GM19395 (cell line): ENCODE data around the gene STIM1.

ENCODE experiments used
- ATAC-seq: cut with Tn5 transposase; IDR thresholded peaks from one replicate; pipeline ENCODE4 v1.9.1; 2021; ENCODE audit warnings: mild to moderate bottlenecking, moderate library complexity; ENCODE audit not compliant: unreplicated experiment

Gene STIM1

GRCh38 chr11:3853899-3854659 is 1.4 kb upstream of the STIM1 start:
- ATAC-seq: peak; percentile 45

- no peak for ATAC-seq
Measured at GRCh38 chr11:3854660-3854976, 846 bp upstream of the STIM1 start.

- ATAC-seq: peak; percentile 11
Measured at GRCh38 chr11:3855808-3856491, 486 bp downstream of the STIM1 start.

- ATAC-seq: no peak
Measured at GRCh38 chr11:3856856-3857553, 1.5 kb downstream of the STIM1 start.

DNA sequence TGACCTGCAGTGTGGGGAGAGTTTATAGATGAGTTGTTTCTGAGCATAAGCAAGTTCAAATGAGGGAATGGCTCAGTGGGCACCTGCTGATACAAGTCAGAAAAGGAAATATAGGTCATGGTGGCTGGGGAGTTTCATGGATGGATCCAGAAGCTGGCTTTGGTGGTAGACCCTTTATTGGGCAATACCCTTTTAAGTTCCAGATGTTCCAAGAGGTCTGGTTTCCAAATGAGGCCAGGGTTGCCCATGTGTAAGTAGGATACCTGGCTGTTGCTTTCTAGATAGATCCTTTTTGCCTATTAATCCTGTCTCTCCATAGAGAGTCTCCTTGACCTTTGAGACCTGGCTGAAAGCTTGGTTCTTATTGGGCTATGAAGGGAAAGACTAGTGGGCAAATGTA is 2.2 kb downstream of the STIM1 start:
- ATAC-seq: no peak

GRCh38 chr11:3859373-3859881 is 4.0 kb downstream of the STIM1 start:
- ATAC-seq: peak; percentile 51

DNA sequence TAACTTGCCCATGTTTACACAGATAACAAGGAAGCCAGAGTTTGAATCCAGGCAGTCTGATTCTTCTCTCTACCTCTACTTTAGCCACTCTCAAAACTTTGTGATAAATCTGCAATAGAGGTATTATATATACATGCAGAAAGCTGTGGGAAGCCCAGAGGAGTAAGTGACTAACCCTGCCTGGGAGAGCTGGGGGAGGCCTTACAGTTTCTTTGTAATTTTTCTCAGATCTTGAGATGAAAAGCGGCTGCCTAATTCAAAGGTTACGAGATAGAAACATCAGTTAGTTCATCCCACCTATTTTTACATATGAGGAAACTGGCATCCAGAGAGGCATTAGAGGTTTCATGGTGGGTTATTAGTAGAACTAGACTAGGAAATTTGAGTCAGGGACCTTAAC is 4.9 kb downstream of the STIM1 start:
- no peak for ATAC-seq

DNA sequence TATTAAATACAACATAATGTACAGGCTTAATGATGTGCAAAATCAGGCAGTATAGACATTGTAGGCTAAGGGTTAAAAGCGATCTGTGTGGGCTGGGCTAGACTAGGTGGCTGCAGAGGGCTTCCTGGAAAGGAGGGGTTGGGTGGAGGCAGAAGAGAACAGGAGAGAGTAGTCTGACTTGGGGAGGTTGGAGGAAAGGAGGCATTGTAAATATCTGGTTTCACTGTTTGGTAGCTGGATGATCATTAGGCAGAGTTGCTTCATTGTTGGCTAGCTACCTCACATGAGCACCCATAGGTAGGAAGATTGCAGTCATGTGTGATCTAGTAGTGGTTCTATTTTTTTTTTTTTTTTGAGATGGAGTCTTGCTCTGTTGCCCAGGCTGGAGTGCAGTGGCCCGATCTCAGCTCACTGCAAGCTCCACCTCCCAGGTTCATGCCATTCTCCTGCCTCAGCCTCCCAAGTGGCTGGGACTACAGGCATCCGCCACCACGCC is 5.5 kb downstream of the STIM1 start:
- peak; percentile 34 for ATAC-seq

DNA sequence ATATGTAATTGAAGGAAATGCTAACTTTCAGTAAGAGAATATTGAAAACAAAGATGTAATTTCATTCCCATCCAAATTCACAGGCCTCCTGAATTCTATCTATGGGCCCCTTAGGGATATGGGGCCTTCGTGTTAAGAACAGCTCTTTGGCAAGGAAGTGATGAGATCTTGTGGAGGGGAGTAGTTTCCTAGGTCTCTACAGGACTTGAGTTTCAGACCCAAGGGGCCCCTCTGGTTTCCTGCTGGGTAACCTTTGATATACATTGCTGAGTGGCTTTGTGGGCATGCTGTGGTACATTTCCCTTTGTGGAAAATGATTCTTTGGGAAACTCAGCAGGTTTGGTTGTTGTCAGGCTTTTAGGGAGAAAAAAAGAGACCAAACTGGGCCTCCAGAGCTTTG is 6.2 kb downstream of the STIM1 start:
- no peak for ATAC-seq

GRCh38 chr11:3865388-3866193 is 10.1 kb downstream of the STIM1 start:
- no peak for ATAC-seq

DNA sequence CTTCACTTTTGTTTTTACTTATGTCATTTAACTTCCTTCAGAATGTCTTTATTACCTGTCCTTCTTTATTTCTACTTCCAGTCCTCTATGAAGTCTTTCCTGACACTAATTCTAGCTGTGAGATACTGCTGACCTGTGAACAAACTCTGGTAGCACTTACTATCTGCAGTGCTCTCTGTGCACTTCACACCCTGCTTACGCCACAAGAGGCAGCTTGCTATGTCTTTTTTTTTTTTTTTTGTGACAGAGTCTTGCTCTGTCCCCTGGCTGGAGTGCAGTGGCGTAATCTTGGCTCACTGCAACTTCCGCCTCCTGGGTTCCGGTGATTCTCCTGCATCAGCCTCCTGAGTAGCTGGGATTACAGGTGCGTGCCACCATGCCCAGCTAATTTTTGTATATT is 10.7 kb downstream of the STIM1 start:
- ATAC-seq: no peak

DNA sequence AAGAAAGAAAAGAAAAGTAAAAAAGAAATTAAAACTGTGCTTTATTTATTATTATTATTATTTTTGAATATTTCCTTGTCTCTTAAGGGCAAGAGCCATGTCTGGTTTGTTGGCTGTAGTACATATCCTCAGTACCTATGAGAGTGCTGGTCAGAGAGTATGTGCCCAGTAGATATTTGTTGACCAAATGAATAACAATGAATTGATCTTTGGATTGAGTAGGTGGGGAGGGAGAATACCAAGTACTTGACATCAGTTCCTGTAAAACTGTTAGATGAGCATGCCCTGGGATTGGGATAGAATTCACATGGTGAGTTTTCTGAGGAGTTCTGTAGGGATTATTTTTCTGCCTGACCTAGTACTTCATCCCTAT is 11.4 kb downstream of the STIM1 start:
- ATAC-seq: no peak

- peak; percentile 64 for ATAC-seq
Measured at GRCh38 chr11:3867209-3868091, 12.0 kb downstream of the STIM1 start.

DNA sequence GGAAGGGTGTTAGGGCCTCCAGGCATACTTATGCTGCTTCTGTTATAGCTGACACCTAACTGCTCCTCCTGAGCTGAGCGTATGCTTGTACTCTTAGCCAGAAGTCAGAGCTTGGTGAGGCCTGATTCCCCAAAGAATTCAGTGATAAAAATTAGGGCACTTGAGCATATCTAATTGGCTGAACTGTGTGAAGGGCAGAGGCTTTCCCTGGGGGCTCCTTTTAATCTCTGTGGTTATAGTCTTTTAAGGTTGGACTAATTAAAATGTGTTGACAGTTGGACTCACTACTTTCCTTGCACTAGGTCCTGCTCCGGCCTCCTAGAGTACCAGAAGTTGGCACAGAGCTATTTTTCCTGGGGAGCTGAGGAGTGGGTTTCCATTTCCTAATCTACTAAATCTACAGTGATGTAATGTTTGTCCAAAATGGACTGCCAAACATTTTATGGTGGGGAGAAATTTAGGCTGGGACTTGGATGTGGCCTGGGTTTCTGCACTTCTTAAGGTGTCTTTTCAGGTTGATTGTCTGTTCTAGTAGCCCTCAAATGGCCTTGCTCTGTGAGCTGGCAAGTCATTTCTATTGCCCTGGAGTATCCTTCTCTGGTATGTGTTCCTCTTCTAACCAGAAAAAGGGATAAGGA is 18.4 kb downstream of the STIM1 start:
- ATAC-seq: no peak

DNA sequence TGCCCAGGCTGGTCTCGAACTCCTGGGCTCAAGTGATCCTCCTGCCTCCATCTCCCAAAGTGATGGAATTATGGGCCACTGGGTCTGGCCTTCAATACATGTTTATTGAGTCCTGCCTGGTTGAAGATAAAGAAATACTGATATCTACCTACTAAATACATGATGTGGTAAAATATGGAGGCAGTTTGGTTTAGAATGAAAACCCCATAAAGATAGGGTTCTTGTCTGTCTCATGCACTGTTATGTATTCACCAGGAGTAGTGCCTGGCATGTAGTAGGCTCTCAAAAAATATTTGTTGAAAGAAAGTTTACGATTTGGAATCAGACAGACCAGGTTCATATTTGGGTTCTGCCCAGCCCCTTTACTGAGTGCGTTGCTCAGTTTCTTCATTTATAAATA is 21.1 kb downstream of the STIM1 start:
- ATAC-seq: no peak

GRCh38 chr11:3877364-3878257 is 22.1 kb downstream of the STIM1 start:
- no peak for ATAC-seq

- no peak for ATAC-seq
Measured at GRCh38 chr11:3878258-3878584, 22.8 kb downstream of the STIM1 start.

DNA sequence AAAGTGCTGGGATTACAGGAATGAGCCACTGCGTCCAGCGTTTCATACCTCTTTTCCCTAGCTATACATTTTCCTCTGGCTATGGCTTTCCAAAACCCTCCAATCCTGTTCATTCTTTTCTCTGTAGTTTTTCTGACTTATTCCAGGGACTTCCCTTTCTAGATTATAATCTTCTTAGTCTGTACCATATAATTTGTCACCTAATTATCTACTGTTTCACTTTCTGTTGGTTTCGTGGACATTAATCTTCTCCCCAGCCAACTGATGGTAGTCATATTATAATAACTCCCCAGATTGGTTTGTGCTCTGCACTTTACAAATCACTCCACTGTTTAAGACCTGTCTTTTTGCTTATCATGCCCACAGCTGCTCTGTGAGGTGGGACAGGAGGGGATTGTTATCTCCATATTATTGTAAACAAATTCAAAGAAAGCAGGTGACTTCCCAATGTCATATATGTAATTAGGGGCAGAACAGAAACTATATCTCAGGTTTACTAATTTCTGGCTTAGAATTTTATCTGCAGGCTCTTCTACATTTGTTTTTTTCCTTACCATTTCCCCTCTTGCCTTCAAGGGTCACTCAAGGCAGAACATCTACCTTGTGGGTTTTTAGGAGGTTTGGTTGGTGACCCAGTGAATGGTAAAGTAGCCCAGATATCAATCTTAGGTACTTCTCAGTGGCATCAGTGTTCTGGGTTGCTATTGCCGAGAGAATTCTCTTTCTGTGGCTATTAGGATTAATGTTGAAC is 23.9 kb downstream of the STIM1 start:
- peak; percentile 50 for ATAC-seq
